ENCODE measurements around the gene CDO1.
A peak's percentile ranks its signal among the peaks of the same experiment; 100 is the strongest.

The CDO1 gene

DNA sequence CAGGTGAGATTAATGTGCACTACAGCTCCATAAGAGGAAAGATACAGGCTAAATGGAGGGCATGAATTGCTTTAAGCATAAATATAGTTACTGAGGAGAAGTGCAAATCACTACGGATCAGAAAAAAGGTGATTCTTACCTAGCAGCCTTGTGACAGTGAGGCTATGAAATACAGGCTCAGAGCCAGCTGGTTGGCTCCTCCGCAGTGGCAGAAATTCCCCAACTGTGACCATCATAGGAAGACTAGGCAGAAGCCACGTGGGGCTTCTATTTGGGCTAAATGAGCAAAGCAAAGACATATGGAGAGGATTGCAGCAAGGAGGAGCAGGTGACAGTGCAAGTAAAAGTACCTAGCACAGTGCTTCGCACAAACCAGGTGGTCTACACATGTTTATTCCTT, 40.5 kb downstream of the CDO1 start:
- Histone ChIP-seq H3K36me3 (no peaks in the 10 kb centered on the region), H3K4me3 (ENCODE audit: low read depth, low read length) (no peak overlapping the region), H3K4me1 (no peaks in the 10 kb centered on the region), H3K27me3 (peaks cover 3% of the 10 kb centered on the region), H3K9me3 (no peaks in the 10 kb centered on the region)
- no peak for DNase-seq
- TF ChIP-seq, protein P1, sequence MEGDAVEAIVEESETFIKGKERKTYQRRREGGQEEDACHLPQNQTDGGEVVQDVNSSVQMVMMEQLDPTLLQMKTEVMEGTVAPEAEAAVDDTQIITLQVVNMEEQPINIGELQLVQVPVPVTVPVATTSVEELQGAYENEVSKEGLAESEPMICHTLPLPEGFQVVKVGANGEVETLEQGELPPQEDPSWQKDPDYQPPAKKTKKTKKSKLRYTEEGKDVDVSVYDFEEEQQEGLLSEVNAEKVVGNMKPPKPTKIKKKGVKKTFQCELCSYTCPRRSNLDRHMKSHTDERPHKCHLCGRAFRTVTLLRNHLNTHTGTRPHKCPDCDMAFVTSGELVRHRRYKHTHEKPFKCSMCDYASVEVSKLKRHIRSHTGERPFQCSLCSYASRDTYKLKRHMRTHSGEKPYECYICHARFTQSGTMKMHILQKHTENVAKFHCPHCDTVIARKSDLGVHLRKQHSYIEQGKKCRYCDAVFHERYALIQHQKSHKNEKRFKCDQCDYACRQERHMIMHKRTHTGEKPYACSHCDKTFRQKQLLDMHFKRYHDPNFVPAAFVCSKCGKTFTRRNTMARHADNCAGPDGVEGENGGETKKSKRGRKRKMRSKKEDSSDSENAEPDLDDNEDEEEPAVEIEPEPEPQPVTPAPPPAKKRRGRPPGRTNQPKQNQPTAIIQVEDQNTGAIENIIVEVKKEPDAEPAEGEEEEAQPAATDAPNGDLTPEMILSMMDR (IDR thresholded peaks at IDR 0.05; ENCODE audit: low read depth, low read length) = no peak

DNA sequence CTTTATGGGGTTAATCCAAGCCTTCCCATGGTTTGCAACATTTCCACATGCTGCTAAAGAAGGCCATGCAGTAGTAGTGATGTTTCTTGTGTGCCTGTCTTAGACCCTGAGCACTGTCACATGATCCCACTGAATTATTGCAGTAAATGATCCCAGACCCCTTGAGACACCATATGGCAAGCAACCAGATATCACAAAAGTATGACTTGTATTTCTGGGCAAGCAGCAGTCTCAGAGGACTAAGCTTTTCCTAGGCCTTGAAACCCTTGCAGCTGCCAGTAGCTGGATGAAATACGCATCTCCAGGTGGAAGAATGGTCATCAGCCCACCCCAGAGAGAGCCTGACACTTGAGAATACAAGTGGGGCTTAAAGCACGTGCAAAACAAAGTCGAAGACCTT, 41.8 kb downstream of the CDO1 start:
- Histone ChIP-seq H3K4me1 (no peaks in the 10 kb centered on the region), H3K9me3 (no peaks in the 10 kb centered on the region), H3K4me3 (ENCODE audit: low read depth, low read length) (no peak overlapping the region), H3K27me3 (peaks cover 3% of the 10 kb centered on the region), H3K36me3 (no peaks in the 10 kb centered on the region)
- TF ChIP-seq, protein P1 (IDR thresholded peaks at IDR 0.05; ENCODE audit: low read depth, low read length) = no peak
- no peak for DNase-seq

DNA sequence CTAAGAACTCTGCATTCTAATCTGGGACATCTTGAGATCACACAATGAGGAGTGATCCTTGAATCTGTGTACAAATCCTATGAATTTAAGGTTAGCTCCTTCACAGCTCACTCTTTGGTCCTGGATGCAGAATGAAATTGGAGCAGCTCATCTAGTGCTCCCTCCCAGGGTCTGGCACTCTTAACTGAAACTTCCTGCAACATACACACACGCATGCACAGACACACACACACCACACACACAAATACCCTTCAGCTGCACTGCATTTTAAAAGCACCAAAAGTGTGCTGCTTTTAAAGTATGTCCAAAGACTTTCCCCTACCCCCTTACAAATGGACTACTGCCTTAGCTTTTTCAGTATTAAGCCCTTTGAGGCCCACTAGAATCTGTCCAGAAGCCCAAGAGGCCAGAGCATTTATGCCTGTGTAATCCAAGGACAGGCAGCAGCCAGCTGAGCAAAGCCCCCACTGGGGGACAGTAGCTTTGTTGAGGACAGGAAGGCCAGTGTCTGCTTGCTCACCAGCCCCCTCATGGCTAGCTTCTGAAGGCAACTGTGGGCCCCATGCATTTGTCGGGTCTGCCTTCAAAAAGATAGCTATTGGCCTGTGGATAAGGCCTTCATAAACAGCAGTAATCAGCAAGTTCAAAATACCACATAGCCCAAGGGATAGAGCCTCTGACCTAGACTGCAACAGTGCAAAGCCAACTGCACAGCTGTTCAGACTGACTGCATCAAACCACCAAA, 43.6 kb downstream of the CDO1 start:
- H3K36me3 ChIP-seq = no peaks in the 10 kb centered on the region
- H3K27me3 ChIP-seq = peaks cover 3% of the 10 kb centered on the region
- no peaks in the 10 kb centered on the region for H3K4me1 ChIP-seq
- no peak overlapping the region for H3K4me3 ChIP-seq (ENCODE audit: low read depth, low read length)
- no peak for DNase-seq
- no peaks in the 10 kb centered on the region for H3K9me3 ChIP-seq
- TF ChIP-seq, protein P1 (IDR thresholded peaks at IDR 0.05; ENCODE audit: low read depth, low read length) = no peak

DNA sequence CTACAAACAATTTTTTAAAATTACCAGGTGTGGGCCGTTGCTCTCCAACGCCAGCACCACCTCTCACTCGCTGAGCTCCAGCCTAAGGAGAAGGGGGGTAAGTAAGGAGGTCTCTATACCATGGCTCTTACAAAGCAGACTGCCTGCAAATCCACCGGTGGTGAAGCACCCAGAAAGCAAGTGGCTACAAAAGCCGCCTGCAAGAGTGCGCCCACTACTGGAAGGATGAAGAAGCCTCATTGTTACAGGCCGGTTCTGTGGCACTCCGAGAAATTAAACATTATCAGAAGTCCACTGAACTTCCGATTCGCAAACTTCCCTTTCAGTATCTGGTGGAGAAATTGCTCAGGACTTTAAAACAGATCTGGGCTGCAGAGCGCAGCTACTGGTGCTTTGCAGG, 46.0 kb downstream of the CDO1 start:
- Histone ChIP-seq H3K9me3 (no peaks in the 10 kb centered on the region), H3K27me3 (no peaks in the 10 kb centered on the region; the same call in 1 of the 2 replicates), H3K36me3 (no peaks in the 10 kb centered on the region), H3K4me1 (no peaks in the 10 kb centered on the region), H3K4me3 (ENCODE audit: low read depth, low read length) (no peak overlapping the region)
- DNase-seq = peak; percentile 31
- TF ChIP-seq, protein P1 (IDR thresholded peaks at IDR 0.05; ENCODE audit: low read depth, low read length) = peak; percentile 75

DNA sequence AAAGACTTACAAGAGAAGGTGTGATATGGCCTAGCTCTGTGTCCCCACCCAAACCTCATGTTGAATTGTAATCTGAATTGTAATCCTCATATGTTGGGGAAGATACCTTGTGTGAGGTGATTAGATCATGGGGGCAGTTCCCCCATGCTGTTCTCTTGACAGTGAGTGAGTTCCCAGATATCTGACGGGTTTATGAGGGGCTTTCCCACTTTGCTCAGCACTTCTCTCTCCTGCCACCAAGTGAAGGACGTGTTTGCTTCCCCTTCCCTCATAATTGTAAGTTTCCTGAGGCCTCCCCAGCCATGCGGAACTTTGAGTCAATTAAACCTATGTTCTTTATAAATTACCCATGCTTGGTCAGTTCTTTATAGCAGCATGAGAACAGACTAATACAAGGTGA, 49.0 kb downstream of the CDO1 start:
- Histone ChIP-seq H3K27me3 (no peaks in the 10 kb centered on the region; the same call in 1 of the 2 replicates), H3K36me3 (no peaks in the 10 kb centered on the region), H3K9me3 (no peaks in the 10 kb centered on the region), H3K4me1 (no peaks in the 10 kb centered on the region), H3K4me3 (ENCODE audit: low read depth, low read length) (no peak overlapping the region)
- no peak for DNase-seq
- TF ChIP-seq, protein P1 (IDR thresholded peaks at IDR 0.05; ENCODE audit: low read depth, low read length) = no peak

DNA sequence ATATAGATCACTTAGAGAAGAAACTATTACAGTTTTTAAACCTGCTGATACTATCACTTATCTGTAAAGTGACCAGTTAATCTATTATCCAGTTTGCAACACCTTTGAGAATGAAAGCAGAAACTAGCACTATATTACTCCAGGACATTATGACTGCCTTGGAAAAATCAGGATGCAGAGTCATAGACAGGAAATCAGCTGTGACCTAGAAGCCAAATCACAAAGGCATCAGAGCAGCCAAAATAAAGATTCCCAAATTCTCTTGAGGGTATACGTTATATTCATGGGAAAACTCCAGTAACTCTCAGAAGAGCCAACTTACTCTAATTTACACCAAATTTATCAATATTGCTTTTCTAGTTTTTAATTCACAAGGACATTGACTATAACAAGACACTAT, 49.9 kb downstream of the CDO1 start:
- no peaks in the 10 kb centered on the region for H3K4me1 ChIP-seq
- no peak overlapping the region for H3K4me3 ChIP-seq (ENCODE audit: low read depth, low read length)
- no peaks in the 10 kb centered on the region for H3K36me3 ChIP-seq
- DNase-seq = no peak
- TF ChIP-seq, protein P1 (IDR thresholded peaks at IDR 0.05; ENCODE audit: low read depth, low read length) = no peak
- no peaks in the 10 kb centered on the region for H3K9me3 ChIP-seq
- no peaks in the 10 kb centered on the region; the same call in 1 of the 2 replicates for H3K27me3 ChIP-seq

Data from BE2C (cell line).